ENCODE measurements around the gene NPEPL1.

- TF ChIP-seq CTCF (IDR thresholded peaks at IDR 0.05) (no peak), POLR2A (IDR thresholded peaks at IDR 0.05) (no peak)
Measured at GRCh38 chr20:58702161-58702510, 9.5 kb downstream of the NPEPL1 start.
